SU-DHL-6 (cell line): ENCODE results near the gene CDCA3.

ENCODE experiments used
- H2AFZ ChIP-seq: fragments of 200-600 bp; sonication (generic); 2 replicates; pipeline ENCODE4 v1.6.1; 2014; ENCODE audit warnings: low read depth, mild to moderate bottlenecking, moderate library complexity, mixed read lengths, antibody characterized with exemption, low read length; ENCODE audit not compliant: severe bottlenecking
- H3F3A ChIP-seq: fragments of 200-600 bp; shearing (Covaris generic); 2 replicates; pipeline ENCODE4 v1.6.0; 2016; ENCODE audit warnings: antibody characterized with exemption, mild to moderate bottlenecking; ENCODE audit not compliant: insufficient read depth
- H3K27ac ChIP-seq: fragments of 200-600 bp; sonication (generic); 2 replicates; pipeline ENCODE4 v1.5.1; 2016; ENCODE audit warnings: low read depth, mild to moderate bottlenecking, low read length, moderate library complexity, mixed read lengths
- H3K27me3 ChIP-seq: fragments of 200-600 bp; sonication (generic), shearing (Covaris generic); 2 replicates; pipeline ENCODE4 v1.6.0; 2014; ENCODE audit warnings: mild to moderate bottlenecking, low read length
- H3K36me3 ChIP-seq: fragments of 200-600 bp; sonication (generic); 2 replicates; pipeline ENCODE4 v1.6.1; 2014; ENCODE audit warnings: mild to moderate bottlenecking, low read length, mixed read lengths
- H3K4me2 ChIP-seq: fragments of 300-600, 200-600 bp; shearing (Covaris generic), sonication (generic); 2 replicates; pipeline ENCODE4 v1.6.0; 2014; ENCODE audit warnings: low read length, low read depth, mild to moderate bottlenecking; ENCODE audit not compliant: poor library complexity, severe bottlenecking
- H3K4me3 ChIP-seq: fragments of 200-600 bp; sonication (generic); 2 replicates; pipeline ENCODE4 v1.5.1; 2014; ENCODE audit warnings: antibody characterized with exemption, low read length, mild to moderate bottlenecking, mixed read lengths; ENCODE audit not compliant: insufficient read depth, poor library complexity, severe bottlenecking
- H3K79me2 ChIP-seq: fragments of 200-600 bp; sonication (generic); 2 replicates; pipeline ENCODE4 v1.6.1; 2014; ENCODE audit warnings: mild to moderate bottlenecking, low read length, moderate library complexity; ENCODE audit not compliant: insufficient read depth
- H3K9ac ChIP-seq: fragments of 200-600 bp; sonication (generic); 2 replicates; pipeline ENCODE4 v1.7.0; 2014; ENCODE audit warnings: mild to moderate bottlenecking, low read length
- H3K9me2 ChIP-seq: fragments of 200-600 bp; sonication (generic); replicated peaks from 2 replicates; pipeline ENCODE4 v1.6.1; 2014; ENCODE audit warnings: low read length; ENCODE audit not compliant: insufficient read depth
- H3K9me3 ChIP-seq: fragments of 200-600 bp; sonication (generic); 2 replicates; pipeline ENCODE4 v1.6.1; 2014; ENCODE audit warnings: low read length, mixed read lengths; ENCODE audit not compliant: insufficient read depth
- H4K20me1 ChIP-seq: fragments of 200-600 bp; sonication (generic); 2 replicates; pipeline ENCODE4 v1.6.1; 2014; ENCODE audit warnings: low read depth, mild to moderate bottlenecking, antibody characterized with exemption, low read length, moderate library complexity, mixed read lengths
- EZH2phosphoT487 ChIP-seq: fragments of 200-600 bp; sonication (generic), shearing (Covaris generic); conservative IDR thresholded peaks from 2 replicates; pipeline ENCODE4 v1.6.1; 2018; ENCODE audit warnings: mild to moderate bottlenecking, antibody characterized with exemption, low read length, moderate library complexity, mixed read lengths
- TF ChIP-seq, protein P1 (sequence below): fragments of 200-600 bp; sonication (generic); IDR thresholded peaks from one replicate; pipeline ENCODE4 v1.5.1; 2017; ENCODE audit warnings: antibody characterized with exemption, mild to moderate bottlenecking, low read length, moderate library complexity; ENCODE audit not compliant: insufficient read depth, poor library complexity, severe bottlenecking

The CDCA3 gene

DNA sequence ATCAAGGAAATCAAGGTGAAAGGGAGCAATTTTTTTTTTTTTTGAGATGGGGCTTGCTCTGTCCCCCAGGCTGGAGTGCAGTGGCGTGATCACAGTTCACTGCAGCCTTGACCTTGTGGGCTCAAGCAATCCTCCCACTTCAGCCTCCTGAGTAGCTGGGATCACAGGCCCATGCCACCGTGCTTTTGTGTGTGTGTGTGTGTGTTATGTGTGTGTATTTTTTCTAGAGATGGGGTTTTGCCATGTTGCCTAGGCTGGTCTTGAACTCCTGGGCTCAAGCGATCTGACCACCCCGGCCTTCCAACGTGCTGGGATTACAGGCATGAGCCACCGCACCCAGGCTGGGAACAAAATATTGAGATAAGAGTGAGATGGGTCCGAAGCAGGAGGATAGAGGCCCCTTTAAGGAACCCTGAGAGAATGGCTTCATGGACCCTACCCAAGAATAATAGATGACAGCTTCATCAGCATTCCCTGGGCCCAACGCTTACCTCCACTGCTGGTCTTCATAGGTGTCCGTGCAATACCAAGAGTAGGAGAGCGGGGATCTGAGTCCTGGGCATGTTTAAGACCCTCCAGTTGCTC is 1.0 kb downstream of the CDCA3 start:
- no peaks in the 10 kb centered on the region for H3K36me3 ChIP-seq
- peaks cover 38% of the 10 kb centered on the region for H3K79me2 ChIP-seq
- no peaks in the 10 kb centered on the region for H3K9me3 ChIP-seq
- H4K20me1 ChIP-seq: no peaks in the 10 kb centered on the region
- peak overlapping the region; percentile 73 for H3K4me2 ChIP-seq
- H3K9me2 ChIP-seq: no peaks in the 10 kb centered on the region
- peak overlapping the region; percentile 93 for H3K9ac ChIP-seq
- no peak overlapping the region for H2AFZ ChIP-seq
- no peaks in the 10 kb centered on the region for H3K27me3 ChIP-seq
- H3K27ac ChIP-seq: peak overlapping the region; percentile 83
- peaks cover 5% of the 10 kb centered on the region; the same call in 1 of the 2 replicates for H3F3A ChIP-seq
- peak overlapping the region; percentile 87 for H3K4me3 ChIP-seq
- TF ChIP-seq, protein P1, sequence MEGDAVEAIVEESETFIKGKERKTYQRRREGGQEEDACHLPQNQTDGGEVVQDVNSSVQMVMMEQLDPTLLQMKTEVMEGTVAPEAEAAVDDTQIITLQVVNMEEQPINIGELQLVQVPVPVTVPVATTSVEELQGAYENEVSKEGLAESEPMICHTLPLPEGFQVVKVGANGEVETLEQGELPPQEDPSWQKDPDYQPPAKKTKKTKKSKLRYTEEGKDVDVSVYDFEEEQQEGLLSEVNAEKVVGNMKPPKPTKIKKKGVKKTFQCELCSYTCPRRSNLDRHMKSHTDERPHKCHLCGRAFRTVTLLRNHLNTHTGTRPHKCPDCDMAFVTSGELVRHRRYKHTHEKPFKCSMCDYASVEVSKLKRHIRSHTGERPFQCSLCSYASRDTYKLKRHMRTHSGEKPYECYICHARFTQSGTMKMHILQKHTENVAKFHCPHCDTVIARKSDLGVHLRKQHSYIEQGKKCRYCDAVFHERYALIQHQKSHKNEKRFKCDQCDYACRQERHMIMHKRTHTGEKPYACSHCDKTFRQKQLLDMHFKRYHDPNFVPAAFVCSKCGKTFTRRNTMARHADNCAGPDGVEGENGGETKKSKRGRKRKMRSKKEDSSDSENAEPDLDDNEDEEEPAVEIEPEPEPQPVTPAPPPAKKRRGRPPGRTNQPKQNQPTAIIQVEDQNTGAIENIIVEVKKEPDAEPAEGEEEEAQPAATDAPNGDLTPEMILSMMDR: no peak
- no peak for TF ChIP-seq EZH2phosphoT487

DNA sequence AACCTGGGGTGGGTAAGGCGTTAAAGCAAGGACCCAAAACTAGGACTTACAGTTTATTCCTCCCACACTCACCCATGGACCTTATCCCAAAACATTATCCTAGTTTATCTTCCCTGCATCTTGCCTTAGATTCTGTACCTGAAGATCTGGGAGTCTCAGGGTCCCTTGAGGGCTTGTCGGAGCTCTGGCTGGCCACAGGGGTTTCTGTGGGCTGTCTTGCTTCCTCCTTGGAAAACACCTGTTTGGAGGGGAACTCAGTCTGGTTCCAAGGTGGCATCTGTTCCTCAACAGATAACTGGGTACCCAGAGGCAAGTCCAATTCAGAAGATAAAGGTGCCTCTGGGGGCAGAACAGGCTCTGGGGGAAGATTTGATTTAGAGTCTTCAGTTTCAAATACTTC is 1.7 kb downstream of the CDCA3 start:
- Histone ChIP-seq H3K27me3 (no peaks in the 10 kb centered on the region), H3K4me3 (no peak overlapping the region), H3K4me2 (peak overlapping the region; percentile 73), H3K9ac (0 out of 2 replicates have a peak overlapping the region, but pooled peaks have one; percentile 93), H3F3A (peaks cover 9% of the 10 kb centered on the region; the same call in 1 of the 2 replicates), H2AFZ (no peak overlapping the region), H3K27ac (no peak overlapping the region), H4K20me1 (no peaks in the 10 kb centered on the region), H3K36me3 (no peaks in the 10 kb centered on the region), H3K9me3 (no peaks in the 10 kb centered on the region), H3K9me2 (no peaks in the 10 kb centered on the region), H3K79me2 (peaks cover 34% of the 10 kb centered on the region)
- TF ChIP-seq, protein P1: no peak
- TF ChIP-seq EZH2phosphoT487: no peak

GRCh38 chr12:6847676-6848075 is 3.4 kb downstream of the CDCA3 start:
- Histone ChIP-seq H3K27me3 (no peaks in the 10 kb centered on the region), H3F3A (peaks cover 9% of the 10 kb centered on the region; the same call in 1 of the 2 replicates), H3K79me2 (peaks cover 17% of the 10 kb centered on the region), H3K4me3 (no peak overlapping the region), H4K20me1 (no peaks in the 10 kb centered on the region), H3K36me3 (no peaks in the 10 kb centered on the region), H3K9me3 (no peaks in the 10 kb centered on the region), H3K9ac (no peak overlapping the region), H3K9me2 (no peaks in the 10 kb centered on the region), H3K27ac (no peak overlapping the region), H2AFZ (no peak overlapping the region), H3K4me2 (no peak overlapping the region)
- TF ChIP-seq, protein P1: no peak
- no peak for TF ChIP-seq EZH2phosphoT487
